ES-I3 (cell line): ENCODE data around the gene COL1A1.

Experiments
- H3K36me3 ChIP-seq: 2 replicates; pipeline ENCODE4 v1.6.1; 2013; ENCODE audit warnings: mild to moderate bottlenecking, low read length, control low read depth, moderate library complexity; ENCODE audit not compliant: insufficient read depth
- H3K4me1 ChIP-seq: 2 replicates; pipeline ENCODE4 v1.6.1; 2013; ENCODE audit warnings: mild to moderate bottlenecking, control low read depth, low read length; ENCODE audit not compliant: insufficient read depth
- H3K9ac ChIP-seq: 2 replicates; pipeline ENCODE4 v1.6.1; 2013; ENCODE audit warnings: low read depth, mild to moderate bottlenecking, low read length, moderate library complexity
- H3K9me3 ChIP-seq: 2 replicates; pipeline ENCODE4 v1.6.1; 2013; ENCODE audit warnings: mild to moderate bottlenecking, low read length, moderate library complexity; ENCODE audit not compliant: control insufficient read depth, insufficient read depth

The COL1A1 gene

DNA sequence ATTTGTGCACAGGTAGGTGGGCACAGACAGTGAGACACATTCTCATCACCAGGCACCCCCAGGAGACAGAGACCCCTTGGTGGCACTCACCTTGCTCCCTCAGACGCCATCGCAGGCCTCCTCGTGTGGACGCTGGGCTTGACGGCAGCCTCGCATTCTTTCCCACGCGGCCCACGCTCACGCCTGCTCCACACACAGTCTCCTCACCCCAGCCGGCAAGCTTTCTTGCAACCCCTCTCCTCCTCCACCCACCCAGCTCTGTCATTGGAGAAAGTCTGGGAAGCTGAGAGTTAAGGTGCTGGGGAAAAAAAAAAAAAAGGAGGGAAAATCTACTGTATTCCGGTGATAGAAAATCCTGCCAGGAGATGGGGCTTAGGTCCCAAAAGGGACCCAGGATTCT is 20.8 kb downstream of the COL1A1 start:
- no peaks in the 10 kb centered on the region for H3K9me3 ChIP-seq
- H3K4me1 ChIP-seq: peaks cover 20% of the 10 kb centered on the region
- no peak overlapping the region for H3K9ac ChIP-seq
- no peaks in the 10 kb centered on the region; the same call in 1 of the 2 replicates for H3K36me3 ChIP-seq

DNA sequence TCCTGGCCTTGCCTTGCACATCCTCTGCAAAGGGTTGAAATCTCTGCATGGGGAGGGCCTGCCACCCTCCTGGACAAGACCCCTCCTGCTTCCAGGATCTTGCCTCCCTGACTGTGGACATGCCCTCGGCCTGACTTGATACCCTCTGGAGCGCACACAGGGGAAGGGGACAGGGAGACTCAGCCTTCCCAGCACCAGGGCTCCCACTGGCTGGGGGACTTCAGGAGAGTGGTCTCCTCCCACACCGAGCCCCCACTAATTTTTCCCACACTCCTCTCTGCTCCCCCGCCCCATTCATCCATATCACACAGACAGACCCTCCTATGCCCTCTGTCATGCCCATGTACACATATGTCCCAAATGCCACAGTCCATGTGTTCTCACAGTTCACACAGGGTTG is 21.3 kb downstream of the COL1A1 start:
- Histone ChIP-seq H3K4me1 (peaks cover 17% of the 10 kb centered on the region), H3K9ac (no peak overlapping the region), H3K36me3 (no peaks in the 10 kb centered on the region), H3K9me3 (no peaks in the 10 kb centered on the region)

DNA sequence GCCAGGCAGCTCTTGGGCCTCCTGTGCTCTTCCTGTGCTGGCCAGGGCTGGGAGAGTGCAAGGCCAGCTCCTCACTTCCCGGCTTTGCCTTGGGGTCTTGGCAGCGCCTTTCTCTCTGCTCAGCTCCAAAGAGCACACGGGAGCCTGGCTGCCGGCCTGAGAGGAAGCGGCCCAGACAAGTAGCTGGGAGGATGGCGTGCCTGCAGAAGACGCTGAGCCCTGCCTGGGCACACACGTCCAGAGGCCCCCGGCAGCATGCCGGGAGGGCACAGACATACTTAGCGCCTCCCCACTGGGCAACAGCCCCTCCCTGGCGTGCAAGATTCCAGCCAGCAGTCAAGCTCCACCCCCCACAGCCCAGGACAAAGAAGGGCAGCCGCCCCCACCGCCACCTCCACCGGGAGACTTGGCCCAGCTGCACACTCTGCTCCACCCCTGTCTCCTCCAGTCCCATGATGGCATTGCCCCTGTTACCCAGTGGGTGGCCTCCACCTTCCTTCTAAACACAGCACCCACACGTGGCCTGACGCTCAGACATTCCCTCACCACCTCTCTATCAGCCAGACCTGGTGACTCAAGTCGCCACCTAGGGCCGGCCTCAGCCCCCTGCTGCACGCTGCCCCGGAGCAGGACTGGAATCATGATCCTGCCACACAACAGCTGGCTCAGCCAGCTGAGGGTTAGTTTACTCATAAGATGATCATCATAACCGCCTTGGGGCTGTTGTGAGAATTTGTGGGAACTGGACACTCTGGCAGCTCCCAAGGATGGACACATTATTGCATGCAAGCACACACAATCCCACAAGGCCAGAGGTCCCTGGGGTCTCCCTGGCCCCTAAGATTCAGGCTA is 23.2 kb downstream of the COL1A1 start:
- Histone ChIP-seq H3K9ac (peak overlapping the region; percentile 15; the same call in 1 of the 2 replicates), H3K4me1 (peaks cover 9% of the 10 kb centered on the region), H3K9me3 (no peaks in the 10 kb centered on the region), H3K36me3 (no peaks in the 10 kb centered on the region)

DNA sequence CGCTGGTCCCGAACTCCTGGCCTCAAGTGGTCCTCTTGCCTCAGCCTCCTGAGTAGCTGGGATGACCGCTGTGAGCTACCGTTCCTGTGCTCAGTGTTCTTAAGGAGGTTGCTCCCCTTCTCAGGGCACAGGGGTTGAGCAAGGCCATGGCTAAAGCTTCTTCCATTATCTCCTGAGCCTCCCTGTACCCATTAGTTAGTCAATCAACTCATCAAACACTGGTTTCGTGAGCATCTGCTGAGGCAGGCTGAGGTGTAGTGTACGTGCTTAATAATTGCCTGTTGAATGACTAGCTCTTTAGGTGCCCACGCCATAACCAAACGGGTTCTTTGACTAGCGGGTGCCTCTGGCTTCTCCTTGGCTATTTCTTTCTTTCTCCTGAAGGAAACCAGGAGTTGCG is 24.0 kb downstream of the COL1A1 start:
- H3K9me3 ChIP-seq: no peaks in the 10 kb centered on the region
- H3K36me3 ChIP-seq: no peaks in the 10 kb centered on the region
- H3K4me1 ChIP-seq: peaks cover 14% of the 10 kb centered on the region
- no peak overlapping the region for H3K9ac ChIP-seq

DNA sequence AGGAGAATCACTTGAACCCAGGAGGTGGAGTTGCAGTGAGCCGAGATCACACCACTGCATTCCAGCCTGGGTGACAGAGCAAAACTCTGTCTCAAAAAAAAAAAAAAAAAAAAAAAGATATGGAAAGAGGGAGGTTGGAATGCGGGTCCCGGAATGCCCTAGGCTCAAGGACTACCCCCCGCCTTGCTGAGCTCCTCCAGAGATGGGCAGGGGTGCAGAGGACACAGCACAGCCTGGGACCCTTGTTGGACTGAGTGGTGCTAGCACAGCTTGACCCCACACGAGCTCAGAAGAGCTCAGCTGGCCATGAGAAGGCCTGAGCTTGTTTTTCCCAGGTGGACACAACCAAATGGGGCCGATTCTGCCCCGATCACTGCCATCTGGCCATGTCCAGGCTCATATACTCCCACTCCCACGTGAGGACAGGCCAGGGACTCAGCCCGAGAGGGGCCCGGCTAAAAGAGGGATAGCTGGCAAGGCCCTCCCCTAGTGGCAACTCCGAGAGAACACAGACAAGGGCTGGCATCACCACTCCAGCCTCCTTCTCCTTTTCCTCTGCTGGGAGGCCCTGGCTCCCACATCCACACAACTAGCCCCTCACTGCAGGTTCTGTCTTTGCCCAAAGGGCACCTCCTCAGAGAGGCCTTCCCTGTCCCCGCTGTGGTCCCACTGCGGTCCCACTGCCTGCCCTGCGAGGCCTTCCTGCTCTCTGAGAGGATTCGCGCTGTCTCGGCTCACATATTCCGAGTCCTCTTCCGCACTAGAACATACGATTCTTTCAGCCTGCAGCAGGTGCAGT is 24.7 kb downstream of the COL1A1 start:
- no peaks in the 10 kb centered on the region for H3K9me3 ChIP-seq
- H3K4me1 ChIP-seq: peaks cover 14% of the 10 kb centered on the region
- H3K36me3 ChIP-seq: no peaks in the 10 kb centered on the region
- H3K9ac ChIP-seq: no peak overlapping the region

DNA sequence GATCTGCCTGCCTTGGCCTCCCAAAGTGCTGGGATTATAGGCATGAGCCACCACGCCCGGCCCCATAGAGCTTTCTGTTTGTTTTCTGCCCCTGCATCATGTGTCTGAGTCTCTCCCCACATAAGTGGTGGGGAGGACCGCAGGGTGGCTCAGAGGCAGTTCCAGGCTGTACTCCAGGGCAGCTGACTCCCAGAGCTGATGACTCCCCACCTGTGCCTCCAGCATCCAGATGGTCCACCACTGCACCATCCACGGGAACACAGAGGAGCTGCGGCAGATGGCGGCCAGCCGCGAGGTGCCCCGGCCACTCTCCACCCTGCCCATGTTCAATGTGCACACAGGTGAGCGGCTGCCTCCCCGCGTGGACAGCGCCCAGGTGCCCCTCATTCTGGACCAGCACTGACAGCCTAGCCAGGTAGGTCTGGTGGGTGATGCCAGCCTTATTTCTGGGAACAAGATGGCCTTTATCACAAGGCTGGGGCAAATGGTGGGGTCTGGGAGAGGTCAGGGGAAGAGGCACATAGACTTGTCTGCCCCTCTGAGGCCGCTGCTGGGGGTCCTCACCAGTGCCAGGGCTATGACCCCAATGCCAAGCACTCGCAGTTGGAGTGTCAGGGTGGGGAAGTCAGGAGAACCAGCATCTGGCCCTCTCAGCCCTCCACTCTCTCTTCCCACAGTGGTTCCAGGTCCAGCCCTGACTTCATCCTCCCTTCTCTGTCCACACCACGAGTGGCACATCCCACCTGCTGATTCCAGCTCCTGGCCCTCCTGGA is 26.2 kb downstream of the COL1A1 start:
- H3K4me1 ChIP-seq: peaks cover 14% of the 10 kb centered on the region
- no peaks in the 10 kb centered on the region for H3K36me3 ChIP-seq
- no peak overlapping the region for H3K9ac ChIP-seq
- H3K9me3 ChIP-seq: no peaks in the 10 kb centered on the region

DNA sequence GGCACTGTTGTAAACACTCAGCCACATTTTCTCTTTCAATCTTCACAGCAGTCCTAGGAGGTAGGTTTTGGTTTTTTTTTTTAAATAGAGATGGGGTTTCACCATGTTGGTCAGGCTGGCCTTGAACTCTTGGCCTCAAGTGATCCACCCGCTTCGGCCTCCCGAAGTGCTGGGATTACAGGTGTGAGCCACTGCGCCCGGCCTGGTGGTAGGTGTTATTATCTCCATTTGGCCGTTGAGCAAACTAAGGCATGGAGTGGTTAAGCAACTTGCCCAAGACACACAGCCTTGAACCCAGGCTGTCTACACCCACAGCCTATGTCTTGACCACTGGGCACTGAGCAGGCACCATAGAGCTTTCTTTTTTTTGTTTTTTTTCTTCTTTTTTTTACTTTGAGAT is 27.0 kb downstream of the COL1A1 start:
- Histone ChIP-seq H3K36me3 (no peaks in the 10 kb centered on the region), H3K4me1 (peaks cover 14% of the 10 kb centered on the region), H3K9ac (no peak overlapping the region), H3K9me3 (no peaks in the 10 kb centered on the region)

DNA sequence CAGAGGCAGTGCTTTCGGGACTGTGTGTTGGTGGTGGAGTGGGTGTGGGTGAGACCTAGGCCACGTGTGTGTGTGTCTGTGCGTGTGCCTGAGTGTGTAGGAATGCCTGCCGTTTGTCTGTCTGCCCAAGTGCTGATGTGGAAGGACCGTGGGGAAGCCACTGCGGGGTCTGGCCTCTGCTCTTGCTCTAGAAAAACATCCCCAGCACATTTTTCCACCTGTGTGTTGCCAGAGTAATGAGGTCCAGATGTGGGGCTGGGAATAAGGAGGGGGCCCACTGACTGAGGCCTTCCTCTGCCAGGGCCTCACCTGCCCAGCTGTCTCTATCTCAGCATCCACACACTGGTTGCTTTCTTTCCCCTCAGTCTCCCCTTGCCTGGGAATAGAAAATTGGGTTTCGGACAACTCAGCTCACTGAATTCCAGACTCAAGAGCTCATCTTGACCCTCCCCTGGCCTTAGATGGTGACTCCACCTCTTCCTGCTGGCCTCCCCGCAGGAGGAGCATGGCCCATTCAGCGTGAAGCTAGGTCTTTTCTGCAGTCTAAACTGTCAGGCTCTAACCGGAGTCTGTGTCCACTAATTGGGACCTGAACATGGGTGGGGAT is 28.0 kb downstream of the COL1A1 start:
- H3K4me1 ChIP-seq: peaks cover 10% of the 10 kb centered on the region; the same call in 1 of the 2 replicates
- no peaks in the 10 kb centered on the region for H3K36me3 ChIP-seq
- H3K9me3 ChIP-seq: no peaks in the 10 kb centered on the region
- H3K9ac ChIP-seq: no peak overlapping the region

DNA sequence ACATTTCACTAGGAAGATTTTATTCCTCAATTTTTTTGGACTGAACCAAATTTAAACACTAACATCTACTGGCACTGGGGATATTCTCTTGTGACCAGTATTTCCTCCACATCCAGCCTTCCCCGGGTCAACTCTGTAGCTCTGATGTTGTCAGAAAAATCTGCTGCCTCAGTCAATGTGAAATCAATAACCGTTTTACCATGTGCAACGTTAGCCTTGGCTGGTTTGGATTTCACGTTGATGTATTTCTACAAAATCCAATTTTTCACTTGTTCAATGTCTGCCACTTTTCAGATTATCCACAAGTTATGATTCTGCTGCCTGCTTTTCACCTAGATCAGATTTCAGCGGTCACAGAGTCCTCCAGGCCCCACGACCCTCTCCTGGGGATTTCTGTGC is 28.5 kb downstream of the COL1A1 start:
- Histone ChIP-seq H3K9ac (no peak overlapping the region), H3K4me1 (peaks cover 10% of the 10 kb centered on the region; the same call in 1 of the 2 replicates), H3K9me3 (no peaks in the 10 kb centered on the region), H3K36me3 (no peaks in the 10 kb centered on the region)

DNA sequence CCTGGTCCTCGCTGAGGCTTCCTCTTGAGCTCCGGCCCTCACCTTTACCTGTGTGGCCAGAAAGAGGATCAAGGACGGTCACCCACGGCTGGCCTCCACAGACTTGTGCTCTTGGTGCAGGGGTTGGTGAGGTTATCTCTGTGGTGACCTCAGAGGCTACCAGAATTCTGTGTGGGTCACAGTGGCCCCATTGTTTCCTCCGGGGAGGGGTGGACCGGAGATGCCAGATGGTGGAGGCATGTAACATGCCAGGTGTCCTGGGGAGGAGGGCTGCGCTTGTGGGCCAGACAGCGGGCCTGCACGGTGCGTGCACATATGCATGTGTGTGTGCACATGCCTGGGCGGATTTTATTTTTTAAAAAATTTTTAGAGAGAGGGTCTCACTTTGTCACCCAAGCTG is 29.3 kb downstream of the COL1A1 start:
- H3K9ac ChIP-seq: no peak overlapping the region
- H3K36me3 ChIP-seq: no peaks in the 10 kb centered on the region
- no peaks in the 10 kb centered on the region for H3K9me3 ChIP-seq
- H3K4me1 ChIP-seq: peaks cover 10% of the 10 kb centered on the region; the same call in 1 of the 2 replicates

DNA sequence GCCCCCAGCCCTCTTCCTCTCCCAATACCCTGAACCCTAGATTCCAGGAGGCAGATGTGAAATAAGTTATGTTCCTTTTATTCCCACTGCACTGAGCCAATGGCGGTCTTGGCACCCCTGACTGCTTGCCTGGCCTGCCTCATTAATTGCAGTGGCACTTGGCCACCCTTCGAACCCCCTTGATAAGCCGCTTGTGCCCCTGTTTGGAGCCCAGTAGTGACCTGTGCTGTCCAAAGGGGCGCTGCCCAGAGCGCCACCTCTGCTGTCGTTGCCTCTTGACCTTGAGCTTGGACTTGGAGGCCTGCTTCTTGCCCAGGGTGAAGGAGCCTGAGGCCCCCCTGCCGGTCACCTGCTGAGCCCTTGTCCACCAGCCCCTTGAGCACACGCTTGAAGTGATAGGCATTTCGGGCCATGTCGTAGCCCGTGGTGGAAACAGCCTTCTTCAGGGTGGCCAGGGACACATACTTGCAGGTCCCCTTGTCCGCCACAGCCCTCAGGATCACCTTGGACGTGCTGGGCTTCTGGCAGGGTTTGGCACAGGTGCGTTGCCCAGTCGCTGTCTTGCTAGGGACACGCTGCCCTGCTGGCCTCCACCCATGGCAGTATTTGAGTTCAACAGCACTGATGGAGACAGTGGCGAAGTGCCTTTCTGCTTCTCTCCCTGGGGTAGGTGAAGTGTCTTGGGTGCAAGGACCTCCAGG is 29.9 kb downstream of the COL1A1 start:
- H3K36me3 ChIP-seq: no peaks in the 10 kb centered on the region
- peaks cover 10% of the 10 kb centered on the region; the same call in 1 of the 2 replicates for H3K4me1 ChIP-seq
- H3K9ac ChIP-seq: no peak overlapping the region
- no peaks in the 10 kb centered on the region for H3K9me3 ChIP-seq

DNA sequence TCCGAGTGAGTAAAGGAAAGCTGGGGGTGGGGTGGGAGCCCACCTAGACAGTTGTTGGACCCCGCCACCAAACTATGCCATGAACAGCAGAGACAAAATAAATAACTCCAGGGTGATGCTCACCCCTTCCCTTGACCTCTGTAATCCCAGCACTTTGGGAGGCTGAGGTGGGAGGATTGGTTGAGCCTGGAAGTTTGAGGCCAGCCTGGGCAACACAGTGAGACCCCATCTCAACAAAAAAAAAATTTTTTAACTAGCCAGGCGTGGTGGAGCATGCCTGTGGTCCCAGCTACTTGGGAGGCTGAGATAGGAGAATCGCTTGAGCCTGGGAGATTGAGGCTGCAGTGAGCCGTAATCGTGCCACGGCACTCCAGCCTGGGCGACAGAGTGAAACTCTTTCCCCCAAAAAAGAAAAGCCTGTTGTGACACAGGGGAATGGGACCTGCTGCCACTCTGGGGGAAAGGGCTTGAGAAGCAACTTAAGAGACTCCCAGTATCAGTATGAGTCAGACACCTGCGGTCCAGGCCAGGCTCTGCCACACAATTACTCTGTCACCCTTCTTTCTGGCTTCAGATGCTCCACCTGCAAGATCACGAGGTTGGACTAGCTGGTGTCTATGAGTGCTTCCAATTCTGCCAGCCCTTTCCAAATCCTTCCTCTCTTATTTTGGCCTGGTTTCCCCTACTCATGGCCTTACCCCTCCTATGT is 30.6 kb downstream of the COL1A1 start:
- Histone ChIP-seq H3K36me3 (no peaks in the 10 kb centered on the region), H3K9me3 (no peaks in the 10 kb centered on the region), H3K9ac (no peak overlapping the region), H3K4me1 (peaks cover 10% of the 10 kb centered on the region; the same call in 1 of the 2 replicates)

DNA sequence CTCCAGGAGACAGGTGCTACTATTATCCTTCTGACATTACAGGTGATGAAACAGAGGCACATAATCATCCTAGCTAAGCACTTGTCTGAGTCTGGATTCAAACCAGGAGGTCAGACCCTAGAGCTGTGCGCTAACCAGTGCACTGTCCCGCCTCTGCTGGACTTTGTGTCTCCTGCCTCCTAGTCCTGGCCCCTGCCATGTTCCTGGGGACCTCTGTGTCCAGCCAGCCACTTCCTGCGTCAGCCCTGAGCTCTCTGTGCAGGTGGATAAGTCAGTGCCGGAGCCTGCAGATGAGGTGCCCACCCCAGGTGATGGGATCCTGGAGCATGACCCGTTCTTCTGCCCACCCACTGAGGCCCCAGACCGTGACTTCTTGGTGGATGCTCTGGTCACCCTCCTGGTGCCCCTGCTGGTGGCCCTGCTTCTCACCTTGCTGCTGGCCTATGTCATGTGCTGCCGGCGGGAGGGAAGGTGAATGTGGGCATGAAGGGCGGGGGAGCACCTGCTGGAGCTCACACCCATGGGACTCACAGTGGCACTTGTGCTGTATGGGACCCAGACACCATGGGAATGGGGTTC is 31.5 kb downstream of the COL1A1 start:
- Histone ChIP-seq H3K9ac (no peak overlapping the region), H3K4me1 (peaks cover 10% of the 10 kb centered on the region; the same call in 1 of the 2 replicates), H3K9me3 (no peaks in the 10 kb centered on the region), H3K36me3 (no peaks in the 10 kb centered on the region)
